ENCODE measurements around the gene ATP2A3. TPM values are rescaled to one million over a fixed set of nuclear protein-coding genes. Genes with fewer than 3 reads are reported as not detected.

Gene ATP2A3
- total RNA-seq, 1 experiment from 2014 or later = 4.4 TPM

DNA sequence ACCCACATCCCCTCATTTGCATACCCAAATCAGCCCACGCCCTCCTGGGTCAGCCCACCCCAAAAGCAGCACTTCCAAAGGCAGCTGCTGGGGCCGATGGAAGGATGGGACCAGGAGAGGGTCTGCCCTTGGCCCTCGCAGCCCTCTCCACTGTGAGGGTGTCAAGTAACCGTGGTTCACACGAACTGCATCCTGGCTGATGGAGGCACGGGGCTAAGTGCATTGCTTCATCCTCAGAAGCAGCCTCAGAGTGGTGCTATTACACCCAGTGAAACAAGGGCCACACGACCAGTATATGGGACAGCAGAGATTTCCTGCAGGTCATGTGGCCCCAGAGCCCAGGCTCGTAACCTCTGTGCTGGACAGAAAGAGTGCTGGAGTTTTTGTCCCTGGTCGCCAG, 13.2 kb upstream of the ATP2A3 start:
- Histone ChIP-seq H3K9me3 (ENCODE audit: insufficient read depth, low read depth) (peaks cover 6% of the 10 kb centered on the region), H3K79me2 (ENCODE audit: low read depth) (no peaks in the 10 kb centered on the region), H3F3A (ENCODE audit: insufficient read depth, low read depth) (no peaks in the 10 kb centered on the region), H3K27ac (no peak overlapping the region), H3K9me2 (ENCODE audit: insufficient read depth) (no peaks in the 10 kb centered on the region), H3K4me2 (no peak overlapping the region), H3K36me3 (ENCODE audit: low read depth) (no peaks in the 10 kb centered on the region), H4K20me1 (ENCODE audit: insufficient read depth) (no peaks in the 10 kb centered on the region), H3K4me3 (no peak overlapping the region), H3K27me3 (ENCODE audit: insufficient read depth, low read depth) (no peaks in the 10 kb centered on the region), H2AFZ (no peak overlapping the region), H3K4me1 (replicated peaks; ENCODE audit: insufficient read depth) (no peaks in the 10 kb centered on the region)
- ChIA-PET CTCF (no interaction called here), POLR2A (ENCODE audit: unreplicated experiment) (interaction anchor here (0.5 kb wide), 1 partner anchor 1367 kb away, joined by 4 read pairs; no protein-coding TSS in a partner anchor)
- DNase-seq = no peak
- BruUV-seq (replicated peaks) = no TSS peak
- intact Hi-C loops (cut with micrococcal nuclease; ENCODE audit: unreplicated experiment) = no loop called here
- TF ChIP-seq EZH2 (IDR thresholded peaks at IDR 0.05; ENCODE audit: low read depth) = no peak
- no peak for TF ChIP-seq CTCF (conservative IDR thresholded peaks at IDR 0.05)

DNA sequence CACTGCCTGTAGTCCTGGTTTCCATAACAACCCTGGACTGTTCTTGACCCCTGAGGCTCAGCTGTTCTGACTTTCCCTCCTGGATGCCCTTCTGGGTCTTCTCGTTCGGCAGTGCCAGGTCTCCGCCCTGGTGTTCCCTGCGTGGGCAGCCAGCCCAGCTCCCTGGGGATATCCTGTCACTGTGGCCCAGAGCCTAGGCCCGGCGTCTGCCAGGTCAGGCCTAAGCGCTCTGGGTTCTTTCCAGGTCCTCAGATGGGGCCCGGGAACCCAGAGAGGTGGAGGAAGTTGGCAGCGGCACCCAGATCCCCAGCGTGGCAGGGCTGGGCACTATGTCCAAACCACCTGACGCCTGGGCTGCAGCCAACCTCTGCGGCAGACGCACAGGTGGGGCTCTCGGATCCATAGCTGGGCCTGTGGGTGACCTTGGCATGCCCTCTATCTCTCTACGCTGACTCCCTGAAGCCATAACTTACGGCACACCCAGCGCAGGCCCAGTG, 12.5 kb upstream of the ATP2A3 start:
- no peaks in the 10 kb centered on the region for H3F3A ChIP-seq (ENCODE audit: insufficient read depth, low read depth)
- TF ChIP-seq EZH2 (IDR thresholded peaks at IDR 0.05; ENCODE audit: low read depth) (no peak), CTCF (conservative IDR thresholded peaks at IDR 0.05) (no peak)
- no peaks in the 10 kb centered on the region for H3K9me2 ChIP-seq (ENCODE audit: insufficient read depth)
- peaks cover 6% of the 10 kb centered on the region for H3K9me3 ChIP-seq (ENCODE audit: insufficient read depth, low read depth)
- ChIA-PET POLR2A (ENCODE audit: unreplicated experiment) (no interaction called here), CTCF (no interaction called here)
- no peaks in the 10 kb centered on the region for H3K79me2 ChIP-seq (ENCODE audit: low read depth)
- H4K20me1 ChIP-seq (ENCODE audit: insufficient read depth) = no peaks in the 10 kb centered on the region
- H3K27ac ChIP-seq = no peak overlapping the region
- no peak overlapping the region for H3K4me2 ChIP-seq
- intact Hi-C loops (cut with micrococcal nuclease; ENCODE audit: unreplicated experiment) = no loop called here
- peak in 1 of 2 experiments; percentile 20 for DNase-seq
- H3K27me3 ChIP-seq (ENCODE audit: insufficient read depth, low read depth) = no peaks in the 10 kb centered on the region
- H3K4me1 ChIP-seq (replicated peaks; ENCODE audit: insufficient read depth) = no peaks in the 10 kb centered on the region
- H3K36me3 ChIP-seq (ENCODE audit: low read depth) = no peaks in the 10 kb centered on the region
- H2AFZ ChIP-seq = no peak overlapping the region
- BruUV-seq (replicated peaks) = no TSS peak
- no peak overlapping the region for H3K4me3 ChIP-seq

- H3K4me3 ChIP-seq = no peak overlapping the region
- no peaks in the 10 kb centered on the region for H3K79me2 ChIP-seq (ENCODE audit: low read depth)
- peaks cover 6% of the 10 kb centered on the region for H3K9me3 ChIP-seq (ENCODE audit: insufficient read depth, low read depth)
- H4K20me1 ChIP-seq (ENCODE audit: insufficient read depth) = no peaks in the 10 kb centered on the region
- intact Hi-C loops (cut with micrococcal nuclease; ENCODE audit: unreplicated experiment) = no loop called here
- ChIA-PET CTCF (no interaction called here), POLR2A (ENCODE audit: unreplicated experiment) (no interaction called here)
- H3K36me3 ChIP-seq (ENCODE audit: low read depth) = no peaks in the 10 kb centered on the region
- no peaks in the 10 kb centered on the region for H3K27me3 ChIP-seq (ENCODE audit: insufficient read depth, low read depth)
- no peaks in the 10 kb centered on the region for H3K9me2 ChIP-seq (ENCODE audit: insufficient read depth)
- H3K4me2 ChIP-seq = no peak overlapping the region
- no peak for TF ChIP-seq EZH2 (IDR thresholded peaks at IDR 0.05; ENCODE audit: low read depth)
- TF ChIP-seq CTCF (conservative IDR thresholded peaks at IDR 0.05) = no peak
- BruUV-seq (replicated peaks) = no TSS peak
- no peaks in the 10 kb centered on the region for H3F3A ChIP-seq (ENCODE audit: insufficient read depth, low read depth)
- H3K4me1 ChIP-seq (replicated peaks; ENCODE audit: insufficient read depth) = no peaks in the 10 kb centered on the region
- no peak overlapping the region for H2AFZ ChIP-seq
- no peak overlapping the region for H3K27ac ChIP-seq
- DNase-seq = no peak
These were observed 10.7 kb upstream of the ATP2A3 start for GRCh38 chr17:3974980-3975379.
